ENCODE results near the gene AQR.

Gene AQR

DNA sequence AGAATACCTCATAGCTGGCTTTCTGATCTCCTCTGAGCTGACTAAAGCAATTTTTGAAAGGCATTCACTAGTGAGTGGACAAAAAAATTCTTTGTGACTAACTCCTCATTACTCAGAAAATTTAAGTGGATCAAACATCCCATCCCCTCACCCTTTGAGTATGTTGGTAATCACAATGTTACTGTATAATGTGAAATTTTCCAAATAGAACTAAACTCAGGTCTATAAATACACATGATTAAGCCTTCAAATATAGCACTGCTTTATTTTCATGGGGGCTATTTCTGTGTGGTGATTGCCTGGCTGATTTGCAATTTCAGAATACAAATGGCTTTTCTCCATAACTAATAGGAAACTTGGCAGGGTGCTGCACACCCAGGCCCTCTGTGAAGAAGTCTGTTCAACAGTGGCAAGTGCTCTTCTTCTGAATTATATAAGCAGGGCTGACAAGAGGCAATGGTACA, 128.2 kb downstream of the AQR start:
- Histone ChIP-seq H3K4me2 (ENCODE audit: low read length) (no peak overlapping the region), H3F3A (ENCODE audit: control insufficient read depth, insufficient read depth) (no peaks in the 10 kb centered on the region), H3K27ac (ENCODE audit: low read depth, low read length) (no peak overlapping the region), H3K9me2 (replicated peaks; ENCODE audit: control insufficient read depth, low read length) (no peaks in the 10 kb centered on the region), H4K20me1 (ENCODE audit: control insufficient read depth, insufficient read depth, low read depth, low read length) (no peaks in the 10 kb centered on the region), H3K4me3 (ENCODE audit: low read length) (no peak overlapping the region), H3K4me1 (ENCODE audit: control insufficient read depth, low read length) (no peaks in the 10 kb centered on the region), H3K36me3 (ENCODE audit: control insufficient read depth, low read length) (no peaks in the 10 kb centered on the region), H3K79me2 (ENCODE audit: control insufficient read depth, low read length) (no peaks in the 10 kb centered on the region), H3K27me3 (ENCODE audit: control insufficient read depth, low read length) (no peaks in the 10 kb centered on the region), H3K9me3 (ENCODE audit: control insufficient read depth, insufficient read depth, low read length) (no peaks in the 10 kb centered on the region)
- TF ChIP-seq, protein P1, sequence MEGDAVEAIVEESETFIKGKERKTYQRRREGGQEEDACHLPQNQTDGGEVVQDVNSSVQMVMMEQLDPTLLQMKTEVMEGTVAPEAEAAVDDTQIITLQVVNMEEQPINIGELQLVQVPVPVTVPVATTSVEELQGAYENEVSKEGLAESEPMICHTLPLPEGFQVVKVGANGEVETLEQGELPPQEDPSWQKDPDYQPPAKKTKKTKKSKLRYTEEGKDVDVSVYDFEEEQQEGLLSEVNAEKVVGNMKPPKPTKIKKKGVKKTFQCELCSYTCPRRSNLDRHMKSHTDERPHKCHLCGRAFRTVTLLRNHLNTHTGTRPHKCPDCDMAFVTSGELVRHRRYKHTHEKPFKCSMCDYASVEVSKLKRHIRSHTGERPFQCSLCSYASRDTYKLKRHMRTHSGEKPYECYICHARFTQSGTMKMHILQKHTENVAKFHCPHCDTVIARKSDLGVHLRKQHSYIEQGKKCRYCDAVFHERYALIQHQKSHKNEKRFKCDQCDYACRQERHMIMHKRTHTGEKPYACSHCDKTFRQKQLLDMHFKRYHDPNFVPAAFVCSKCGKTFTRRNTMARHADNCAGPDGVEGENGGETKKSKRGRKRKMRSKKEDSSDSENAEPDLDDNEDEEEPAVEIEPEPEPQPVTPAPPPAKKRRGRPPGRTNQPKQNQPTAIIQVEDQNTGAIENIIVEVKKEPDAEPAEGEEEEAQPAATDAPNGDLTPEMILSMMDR (IDR thresholded peaks at IDR 0.05; ENCODE audit: low read depth, low read length, poor library complexity, severe bottlenecking) = no peak
- TF ChIP-seq EZH2phosphoT487 (IDR thresholded peaks at IDR 0.05; ENCODE audit: borderline replicate concordance, low read length) = no peak

DNA sequence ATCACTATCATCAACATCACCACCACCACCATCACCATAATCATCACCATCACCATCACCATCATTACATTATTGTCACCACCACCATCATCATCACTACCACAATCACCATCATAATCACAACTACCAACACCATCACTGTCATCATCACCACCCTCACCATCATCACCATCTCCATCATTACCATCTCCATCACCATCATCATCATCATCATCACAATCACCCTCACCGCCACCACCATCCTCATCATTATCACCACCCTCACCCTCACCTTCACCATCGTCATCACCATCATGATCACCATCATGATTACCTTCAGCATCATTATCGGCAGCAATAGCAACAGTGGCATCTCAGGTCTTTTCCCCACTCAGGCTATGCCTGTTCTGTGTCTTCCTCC, 131.3 kb downstream of the AQR start:
- H3K9me2 ChIP-seq (replicated peaks; ENCODE audit: control insufficient read depth, low read length) = no peaks in the 10 kb centered on the region
- no peaks in the 10 kb centered on the region for H3K9me3 ChIP-seq (ENCODE audit: control insufficient read depth, insufficient read depth, low read length)
- no peak overlapping the region for H3K4me3 ChIP-seq (ENCODE audit: low read length)

DNA sequence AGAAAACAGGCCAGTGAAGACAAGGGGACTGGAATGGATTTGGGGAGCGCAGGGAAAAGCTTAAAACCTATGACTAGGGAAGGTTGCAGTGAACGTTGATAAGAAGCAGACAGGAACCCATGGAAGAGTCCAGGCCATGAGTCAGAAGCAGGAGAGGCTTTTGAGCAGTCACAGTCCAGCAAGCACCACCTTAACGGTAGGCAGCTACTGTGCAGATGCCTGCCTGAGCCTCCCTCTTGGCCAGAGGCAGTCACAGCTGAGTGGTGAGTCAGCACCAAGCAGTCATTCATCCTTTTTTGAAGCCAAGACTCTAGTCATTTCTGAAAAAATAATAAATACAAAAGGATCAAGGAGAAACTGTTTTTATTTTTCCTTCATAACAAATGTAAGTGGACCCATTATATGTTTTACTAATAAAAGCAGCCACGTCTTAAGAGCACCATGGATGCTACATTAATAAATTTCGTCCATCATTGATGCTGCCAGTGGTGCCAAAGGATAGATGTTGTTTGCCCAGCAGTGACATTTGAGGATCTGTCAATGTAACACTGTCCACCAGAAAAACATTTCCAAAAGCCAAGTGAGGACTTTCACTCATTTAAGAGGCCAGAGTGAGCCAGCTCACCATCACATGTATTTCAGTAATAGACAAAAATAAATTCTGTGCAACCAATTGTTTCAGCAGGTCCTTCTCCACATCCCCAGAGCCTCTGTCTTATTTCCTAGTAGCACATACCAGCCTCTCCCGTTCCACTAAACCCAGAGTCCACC, 132.1 kb downstream of the AQR start:
- no peaks in the 10 kb centered on the region for H3K79me2 ChIP-seq (ENCODE audit: control insufficient read depth, low read length)
- no peaks in the 10 kb centered on the region for H3K9me2 ChIP-seq (replicated peaks; ENCODE audit: control insufficient read depth, low read length)
- H3K4me2 ChIP-seq (ENCODE audit: low read length) = no peak overlapping the region
- H4K20me1 ChIP-seq (ENCODE audit: control insufficient read depth, insufficient read depth, low read depth, low read length) = no peaks in the 10 kb centered on the region
- H3K4me3 ChIP-seq (ENCODE audit: low read length) = no peak overlapping the region
- H3K9me3 ChIP-seq (ENCODE audit: control insufficient read depth, insufficient read depth, low read length) = no peaks in the 10 kb centered on the region
- H3K4me1 ChIP-seq (ENCODE audit: control insufficient read depth, low read length) = no peaks in the 10 kb centered on the region
- H3K27me3 ChIP-seq (ENCODE audit: control insufficient read depth, low read length) = no peaks in the 10 kb centered on the region
- no peaks in the 10 kb centered on the region for H3F3A ChIP-seq (ENCODE audit: control insufficient read depth, insufficient read depth)
- no peak for TF ChIP-seq EZH2phosphoT487 (IDR thresholded peaks at IDR 0.05; ENCODE audit: borderline replicate concordance, low read length)
- TF ChIP-seq, protein P1 (IDR thresholded peaks at IDR 0.05; ENCODE audit: low read depth, low read length, poor library complexity, severe bottlenecking) = no peak
- H3K36me3 ChIP-seq (ENCODE audit: control insufficient read depth, low read length) = no peaks in the 10 kb centered on the region
- no peak overlapping the region for H3K27ac ChIP-seq (ENCODE audit: low read depth, low read length)

More for the DNA sequence above, 131.3 kb downstream of the AQR start:
- TF ChIP-seq EZH2phosphoT487 (IDR thresholded peaks at IDR 0.05; ENCODE audit: borderline replicate concordance, low read length) = no peak
- TF ChIP-seq, protein P1 (IDR thresholded peaks at IDR 0.05; ENCODE audit: low read depth, low read length, poor library complexity, severe bottlenecking) = no peak
- no peaks in the 10 kb centered on the region for H3K36me3 ChIP-seq (ENCODE audit: control insufficient read depth, low read length)
- no peaks in the 10 kb centered on the region for H4K20me1 ChIP-seq (ENCODE audit: control insufficient read depth, insufficient read depth, low read depth, low read length)
- no peaks in the 10 kb centered on the region for H3F3A ChIP-seq (ENCODE audit: control insufficient read depth, insufficient read depth)
- no peak overlapping the region for H3K4me2 ChIP-seq (ENCODE audit: low read length)
- H3K27me3 ChIP-seq (ENCODE audit: control insufficient read depth, low read length) = no peaks in the 10 kb centered on the region
- no peaks in the 10 kb centered on the region for H3K79me2 ChIP-seq (ENCODE audit: control insufficient read depth, low read length)
- H3K27ac ChIP-seq (ENCODE audit: low read depth, low read length) = no peak overlapping the region
- no peaks in the 10 kb centered on the region for H3K4me1 ChIP-seq (ENCODE audit: control insufficient read depth, low read length)
